Prostate gland (tissue), 2 donors: ENCODE results near the gene MYO6. TPM values are rescaled to one million over a fixed set of nuclear protein-coding genes. Genes with fewer than 3 reads are reported as not detected.
"Not testable (repeated sequence)": the region's sequence is repeated elsewhere in the genome, so short reads cannot be mapped to it uniquely, and the experiment has no call there.

Source experiments
- DNase-seq: peaks from one replicate; pipeline ENCODE4 v3.0.0-alpha.2; 2019; ENCODE audit warnings: low spot score
- H3K27ac ChIP-seq, 2 donors: fragments of 200-600 bp; sonication (generic); 2 replicates each; pipeline ENCODE4 v1.5.1; 2017 to 2019
- H3K27me3 ChIP-seq: fragments of 200-600 bp; sonication (generic); replicated peaks from 2 replicates; pipeline ENCODE4 v1.5.1; 2019; ENCODE audit not compliant: insufficient read depth
- H3K36me3 ChIP-seq, 2 donors: fragments of 200-600 bp; sonication (generic); 1 replicate in 1 of 2; 2 replicates in 1 of 2; pipeline versions ENCODE4 v1.5.1 to v1.8.1; 2017 to 2019
- H3K4me1 ChIP-seq: fragments of 200-600 bp; sonication (generic); replicated peaks from 2 replicates; pipeline ENCODE4 v1.5.1; 2019
- H3K4me3 ChIP-seq, 2 donors: fragments of 200-600 bp; sonication (generic); 2 replicates each; pipeline ENCODE4 v1.5.1; 2017 to 2019
- H3K9me3 ChIP-seq: fragments of 200-600 bp; sonication (generic); 2 replicates; pipeline ENCODE4 v1.5.1; 2017
- CTCF ChIP-seq, 4 experiments: fragments of 200-600 bp in 2 of 4; fragments of 450-650 bp in 2 of 4; sonication (generic) in 2 of 4; IDR thresholded peaks; 1 replicate in 3 of 4; 2 replicates in 1 of 4; pipeline ENCODE4 v1.5.1; 2016 to 2019; ENCODE audit warnings: antibody characterized with exemption in 4 of 4, mild to moderate bottlenecking in 2 of 4, moderate library complexity in 2 of 4
- POLR2A ChIP-seq: fragments of 450-650 bp; IDR thresholded peaks from one replicate; pipeline ENCODE4 v1.6.1; 2016; ENCODE audit warnings: antibody characterized with exemption, mild to moderate bottlenecking
- POLR2AphosphoS5 ChIP-seq: sonication (generic); formaldehyde crosslinking; IDR thresholded peaks from one replicate; pipeline ENCODE4 v1.6.1; 2017; ENCODE audit warnings: antibody characterized with exemption
- WGBS: methylation state at CpG from one replicate; pipeline ENCODE4 v1.1.5; 2018; 5-methylcytosine and 5-hydroxymethylcytosine counted together
- intact Hi-C: fragments of 100-400 bp; cut with DNase I; formaldehyde crosslinking; loops from one replicate; pipeline ENCODE4 v1.14.2; 2022
- total RNA-seq, 2 donors: library from RNA; depleted of rRNA; stranded (reverse); fragments of >200 nt; gene quantifications; one replicate each; pipeline ENCODE4 v1.1.0, GENCODE V29; 2016

Gene MYO6
- 10 to 100 TPM; 50.1 to 58.7 TPM for total RNA-seq

- Histone ChIP-seq H3K36me3 (no peaks in the 10 kb centered on the region), H3K4me1 (no peaks in the 10 kb centered on the region), H3K4me3 (peak within 1 kb of the TSS; percentile 88 to 98), H3K27ac (peak within 1 kb of the TSS; percentile 97), H3K9me3 (no peaks in the 10 kb centered on the region), H3K27me3 (no peaks in the 10 kb centered on the region)
- intact Hi-C loops: no loop called here
- TF ChIP-seq POLR2A: peak; percentile 93
- peak in 1 of 4 experiments; percentile 3 for TF ChIP-seq CTCF (IDR thresholded peaks at IDR 0.05)
- TF ChIP-seq POLR2AphosphoS5: no peak
- under 1% methylated on average over 90 of the region's 97 CpGs for WGBS
- peak; percentile 80 for DNase-seq
Measured at GRCh38 chr6:75748743-75749538, at the start of gene MYO6. TSS of gene MYO6 (plus strand) at chr6:75749239. CDS start at chr6:75817548, 68,309 bp downstream.

GRCh38 chr6:75708334-75708733, 40.7 kb upstream of the MYO6 start:
- H3K9me3 ChIP-seq, H3K27ac ChIP-seq, H3K4me1 ChIP-seq, H3K36me3 ChIP-seq, intact Hi-C loops, H3K4me3 ChIP-seq, DNase-seq, H3K27me3 ChIP-seq: not testable (repeated sequence)
- WGBS: 95% methylated on average over 4 of the region's 4 CpGs

- H3K4me1 ChIP-seq: no peaks in the 10 kb centered on the region
- no peak overlapping the region for H3K27ac ChIP-seq
- no peak overlapping the region for H3K4me3 ChIP-seq
- WGBS: 71% methylated on average over 2 of the region's 2 CpGs
- no peak for TF ChIP-seq CTCF (IDR thresholded peaks at IDR 0.05)
- H3K36me3 ChIP-seq: no peaks in the 10 kb centered on the region
- DNase-seq: no peak
- H3K27me3 ChIP-seq: no peaks in the 10 kb centered on the region
- H3K9me3 ChIP-seq: no peaks in the 10 kb centered on the region
- intact Hi-C loops: no loop called here
Measured at GRCh38 chr6:75711173-75711572, 37.9 kb upstream of the MYO6 start.

- Histone ChIP-seq H3K4me1 (no peaks in the 10 kb centered on the region), H3K27me3 (no peaks in the 10 kb centered on the region), H3K27ac (no peak overlapping the region), H3K36me3 (no peaks in the 10 kb centered on the region), H3K4me3 (no peak overlapping the region), H3K9me3 (no peaks in the 10 kb centered on the region)
- no peak for DNase-seq
- intact Hi-C loops: no loop called here
- TF ChIP-seq CTCF (IDR thresholded peaks at IDR 0.05): no peak
- no peak for TF ChIP-seq POLR2A
- TF ChIP-seq POLR2AphosphoS5: no peak
- WGBS: 97% methylated on average over 3 of the region's 3 CpGs
Measured at GRCh38 chr6:75719133-75719532, 29.9 kb upstream of the MYO6 start.

- Histone ChIP-seq H3K9me3 (no peaks in the 10 kb centered on the region), H3K4me3 (no peak overlapping the region), H3K27me3 (no peaks in the 10 kb centered on the region), H3K36me3 (no peaks in the 10 kb centered on the region), H3K27ac (no peak overlapping the region), H3K4me1 (no peaks in the 10 kb centered on the region)
- TF ChIP-seq POLR2AphosphoS5 (no peak), CTCF (IDR thresholded peaks at IDR 0.05) (no peak), POLR2A (no peak)
- WGBS: 94% methylated on average over 2 of the region's 2 CpGs
- intact Hi-C loops: no loop called here
- no peak for DNase-seq
Measured at GRCh38 chr6:75723382-75723781, 25.7 kb upstream of the MYO6 start.
